ENCODE measurements around the gene NHLH2.
A peak's percentile ranks its signal among the peaks of the same experiment; 100 is the strongest.

NHLH2 gene

GRCh38 chr1:115828101-115829022 lies 12.6 kb downstream of the NHLH2 start:
- no peak overlapping the region for H3K27ac Mint-ChIP-seq
- no peaks in the 10 kb centered on the region for H3K9me3 Mint-ChIP-seq
- peaks cover 6% of the 10 kb centered on the region for H3K4me1 Mint-ChIP-seq
- CTCF ChIA-PET = no interaction called here
- H3K36me3 Mint-ChIP-seq = no peaks in the 10 kb centered on the region
- DNase-seq = peak; percentile 29
- peaks cover 66% of the 10 kb centered on the region for H3K27me3 Mint-ChIP-seq
- H3K4me3 Mint-ChIP-seq = peak overlapping the region; percentile 43

GRCh38 chr1:115827452-115828044 lies 13.4 kb downstream of the NHLH2 start:
- peaks cover 59% of the 10 kb centered on the region for H3K27me3 Mint-ChIP-seq
- no peak overlapping the region for H3K4me3 Mint-ChIP-seq
- H3K4me1 Mint-ChIP-seq = peaks cover 6% of the 10 kb centered on the region
- CTCF ChIA-PET = no interaction called here
- H3K36me3 Mint-ChIP-seq = no peaks in the 10 kb centered on the region
- no peak for DNase-seq
- H3K9me3 Mint-ChIP-seq = no peaks in the 10 kb centered on the region
- H3K27ac Mint-ChIP-seq = no peak overlapping the region

- no peaks in the 10 kb centered on the region for H3K9me3 Mint-ChIP-seq
- no peak for DNase-seq
- no peak overlapping the region for H3K4me3 Mint-ChIP-seq
- H3K4me1 Mint-ChIP-seq = peaks cover 6% of the 10 kb centered on the region
- H3K36me3 Mint-ChIP-seq = no peaks in the 10 kb centered on the region
- no peak overlapping the region for H3K27ac Mint-ChIP-seq
- CTCF ChIA-PET = no interaction called here
- peaks cover 59% of the 10 kb centered on the region for H3K27me3 Mint-ChIP-seq
Measured at GRCh38 chr1:115826628-115827027, 14.3 kb downstream of the NHLH2 start.

- no peak overlapping the region for H3K4me3 Mint-ChIP-seq
- CTCF ChIA-PET = no interaction called here
- DNase-seq = no peak
- no peaks in the 10 kb centered on the region for H3K4me1 Mint-ChIP-seq
- H3K27ac Mint-ChIP-seq = no peak overlapping the region
- H3K27me3 Mint-ChIP-seq = peaks cover 19% of the 10 kb centered on the region
- no peaks in the 10 kb centered on the region for H3K9me3 Mint-ChIP-seq
- H3K36me3 Mint-ChIP-seq = no peaks in the 10 kb centered on the region
Measured at GRCh38 chr1:115822117-115822516, 18.8 kb downstream of the NHLH2 start.

GRCh38 chr1:115815694-115816093 lies 25.2 kb downstream of the NHLH2 start:
- H3K4me3 Mint-ChIP-seq = no peak overlapping the region
- no peak overlapping the region for H3K27ac Mint-ChIP-seq
- no peaks in the 10 kb centered on the region for H3K9me3 Mint-ChIP-seq
- no peaks in the 10 kb centered on the region for H3K36me3 Mint-ChIP-seq
- CTCF ChIA-PET = no interaction called here
- peaks cover 5% of the 10 kb centered on the region for H3K27me3 Mint-ChIP-seq
- no peaks in the 10 kb centered on the region for H3K4me1 Mint-ChIP-seq
- DNase-seq = no peak

GRCh38 chr1:115814685-115815398 lies 26.1 kb downstream of the NHLH2 start:
- no peaks in the 10 kb centered on the region for H3K36me3 Mint-ChIP-seq
- DNase-seq = no peak
- H3K27me3 Mint-ChIP-seq = peaks cover 5% of the 10 kb centered on the region
- no peaks in the 10 kb centered on the region for H3K4me1 Mint-ChIP-seq
- no peak overlapping the region for H3K4me3 Mint-ChIP-seq
- CTCF ChIA-PET = no interaction called here
- no peaks in the 10 kb centered on the region for H3K9me3 Mint-ChIP-seq
- no peak overlapping the region for H3K27ac Mint-ChIP-seq

GRCh38 chr1:115813727-115814126 lies 27.2 kb downstream of the NHLH2 start:
- Mint-ChIP-seq H3K4me1 (no peaks in the 10 kb centered on the region), H3K9me3 (no peaks in the 10 kb centered on the region), H3K4me3 (no peak overlapping the region), H3K27me3 (peaks cover 5% of the 10 kb centered on the region), H3K27ac (no peak overlapping the region), H3K36me3 (no peaks in the 10 kb centered on the region)
- CTCF ChIA-PET = no interaction called here
- DNase-seq = no peak

GRCh38 chr1:115811140-115811828 lies 29.6 kb downstream of the NHLH2 start:
- Mint-ChIP-seq H3K36me3 (no peaks in the 10 kb centered on the region), H3K9me3 (no peaks in the 10 kb centered on the region), H3K4me3 (no peak overlapping the region), H3K27ac (no peak overlapping the region), H3K4me1 (no peaks in the 10 kb centered on the region), H3K27me3 (peaks cover 5% of the 10 kb centered on the region)
- no peak for DNase-seq
- CTCF ChIA-PET = interaction anchor here (1.0 to 1.9 kb wide), 2 partner anchors 170 to 209 kb away, joined by 3 to 17 read pairs; no protein-coding TSS in a partner anchor

- Mint-ChIP-seq H3K4me1 (no peaks in the 10 kb centered on the region), H3K9me3 (no peaks in the 10 kb centered on the region), H3K36me3 (no peaks in the 10 kb centered on the region), H3K27me3 (peaks cover 8% of the 10 kb centered on the region), H3K27ac (no peak overlapping the region), H3K4me3 (no peak overlapping the region)
- CTCF ChIA-PET = interaction anchor here (1.0 to 1.9 kb wide), 2 partner anchors 171 to 210 kb away, joined by 3 to 17 read pairs; no protein-coding TSS in a partner anchor
- no peak for DNase-seq
Measured at GRCh38 chr1:115810609-115811008, 30.3 kb downstream of the NHLH2 start.

GRCh38 chr1:115809847-115810246 lies 31.1 kb downstream of the NHLH2 start:
- H3K4me3 Mint-ChIP-seq = no peak overlapping the region
- H3K27me3 Mint-ChIP-seq = peaks cover 12% of the 10 kb centered on the region
- no peaks in the 10 kb centered on the region for H3K9me3 Mint-ChIP-seq
- no peak for DNase-seq
- no peaks in the 10 kb centered on the region for H3K4me1 Mint-ChIP-seq
- no peak overlapping the region for H3K27ac Mint-ChIP-seq
- H3K36me3 Mint-ChIP-seq = no peaks in the 10 kb centered on the region
- CTCF ChIA-PET = interaction anchor here (0.7 to 1.9 kb wide), 3 partner anchors 171 to 211 kb away, joined by 3 to 17 read pairs (median 3); no protein-coding TSS in a partner anchor

GRCh38 chr1:115809076-115809475 lies 31.9 kb downstream of the NHLH2 start:
- no peaks in the 10 kb centered on the region for H3K36me3 Mint-ChIP-seq
- H3K27ac Mint-ChIP-seq = no peak overlapping the region
- no peak for DNase-seq
- H3K9me3 Mint-ChIP-seq = no peaks in the 10 kb centered on the region
- H3K4me3 Mint-ChIP-seq = no peak overlapping the region
- no peaks in the 10 kb centered on the region for H3K4me1 Mint-ChIP-seq
- CTCF ChIA-PET = interaction anchor here (1.0 kb wide), 1 partner anchor 212 kb away, joined by 3 read pairs; no protein-coding TSS in a partner anchor
- H3K27me3 Mint-ChIP-seq = peaks cover 12% of the 10 kb centered on the region

GRCh38 chr1:115807723-115808122 lies 33.2 kb downstream of the NHLH2 start:
- no peaks in the 10 kb centered on the region for H3K36me3 Mint-ChIP-seq
- no peaks in the 10 kb centered on the region for H3K4me1 Mint-ChIP-seq
- peaks cover 14% of the 10 kb centered on the region for H3K27me3 Mint-ChIP-seq
- H3K9me3 Mint-ChIP-seq = no peaks in the 10 kb centered on the region
- DNase-seq = peak; percentile 64
- no peak overlapping the region for H3K4me3 Mint-ChIP-seq
- H3K27ac Mint-ChIP-seq = no peak overlapping the region
- CTCF ChIA-PET = interaction anchor here (0.8 to 1.1 kb wide), 5 partner anchors 18 to 213 kb away, joined by 3 to 12 read pairs (median 4); no protein-coding TSS in a partner anchor

- no peak overlapping the region for H3K27ac Mint-ChIP-seq
- H3K36me3 Mint-ChIP-seq = no peaks in the 10 kb centered on the region
- no peaks in the 10 kb centered on the region for H3K9me3 Mint-ChIP-seq
- H3K4me3 Mint-ChIP-seq = no peak overlapping the region
- H3K27me3 Mint-ChIP-seq = peaks cover 9% of the 10 kb centered on the region
- CTCF ChIA-PET = interaction anchor here (1.3 to 1.4 kb wide), 2 partner anchors 176 to 215 kb away, joined by 4 to 9 read pairs; no protein-coding TSS in a partner anchor
- DNase-seq = no peak
- H3K4me1 Mint-ChIP-seq = no peaks in the 10 kb centered on the region
Measured at GRCh38 chr1:115805597-115805996, 35.3 kb downstream of the NHLH2 start.

- Mint-ChIP-seq H3K9me3 (no peaks in the 10 kb centered on the region), H3K27ac (no peak overlapping the region), H3K4me3 (no peak overlapping the region), H3K27me3 (peaks cover 9% of the 10 kb centered on the region), H3K4me1 (no peaks in the 10 kb centered on the region), H3K36me3 (no peaks in the 10 kb centered on the region)
- DNase-seq = no peak
- CTCF ChIA-PET = interaction anchor here (2.1 kb wide), 1 partner anchor 218 kb away, joined by 6 read pairs; no protein-coding TSS in a partner anchor
Measured at GRCh38 chr1:115802416-115802815, 38.5 kb downstream of the NHLH2 start.

Data from activated naive CD4-positive, alpha-beta T cell treated with anti-CD3 and anti-CD28 coated beads, Interleukin-2, amount 10 ng/mL, durations not matched to agents 7 days and 5 days (primary cell).